ENCODE measurements around the gene XPR1.

The XPR1 gene

GRCh38 chr1:180892675-180893074, 260.9 kb downstream of the XPR1 start:
- no peaks in the 10 kb centered on the region for H3K27me3 ChIP-seq (ENCODE audit: control insufficient read depth, insufficient read depth, low read length, poor library complexity, severe bottlenecking)

GRCh38 chr1:180893614-180894013, 261.8 kb downstream of the XPR1 start:
- H3K27me3 ChIP-seq (ENCODE audit: control insufficient read depth, insufficient read depth, low read length, poor library complexity, severe bottlenecking): no peaks in the 10 kb centered on the region
- no peaks in the 10 kb centered on the region for H3K4me1 ChIP-seq (ENCODE audit: control insufficient read depth, insufficient read depth, low read length)
- whole genome bisulfite sequencing, 2 experiments: 79 to 88% methylated on average over 2 to 3 of the region's 3 CpGs
- no peaks in the 10 kb centered on the region for H3K9me3 ChIP-seq (ENCODE audit: control insufficient read depth, low read length)
- no peak overlapping the region for H3K4me3 ChIP-seq (ENCODE audit: insufficient read depth, low read depth, low read length)
- H3K27ac ChIP-seq (ENCODE audit: insufficient read depth, low read depth, low read length, poor library complexity, severe bottlenecking): no peak overlapping the region
- no peaks in the 10 kb centered on the region for H3K36me3 ChIP-seq (ENCODE audit: control insufficient read depth, insufficient read depth, low read length)

More at GRCh38 chr1:180892675-180893074, 260.9 kb downstream of the XPR1 start:
- Histone ChIP-seq H3K4me1 (ENCODE audit: control insufficient read depth, insufficient read depth, low read length) (no peaks in the 10 kb centered on the region), H3K4me3 (ENCODE audit: insufficient read depth, low read depth, low read length) (no peak overlapping the region), H3K9me3 (ENCODE audit: control insufficient read depth, low read length) (no peaks in the 10 kb centered on the region), H3K27ac (ENCODE audit: insufficient read depth, low read depth, low read length, poor library complexity, severe bottlenecking) (no peak overlapping the region), H3K36me3 (ENCODE audit: control insufficient read depth, insufficient read depth, low read length) (no peaks in the 10 kb centered on the region)
- 96 to 100% methylated on average over 2 of the region's 2 CpGs for WGBS, 2 experiments

- 95 to 98% methylated on average over 3 of the region's 3 CpGs for WGBS, 2 experiments
- Histone ChIP-seq H3K9me3 (ENCODE audit: control insufficient read depth, low read length) (no peaks in the 10 kb centered on the region), H3K27ac (ENCODE audit: insufficient read depth, low read depth, low read length, poor library complexity, severe bottlenecking) (no peak overlapping the region), H3K27me3 (ENCODE audit: control insufficient read depth, insufficient read depth, low read length, poor library complexity, severe bottlenecking) (no peaks in the 10 kb centered on the region), H3K4me3 (ENCODE audit: insufficient read depth, low read depth, low read length) (no peak overlapping the region), H3K36me3 (ENCODE audit: control insufficient read depth, insufficient read depth, low read length) (no peaks in the 10 kb centered on the region), H3K4me1 (ENCODE audit: control insufficient read depth, insufficient read depth, low read length) (peaks cover 10% of the 10 kb centered on the region)
Measured at GRCh38 chr1:180896161-180896560, 264.3 kb downstream of the XPR1 start.

DNA sequence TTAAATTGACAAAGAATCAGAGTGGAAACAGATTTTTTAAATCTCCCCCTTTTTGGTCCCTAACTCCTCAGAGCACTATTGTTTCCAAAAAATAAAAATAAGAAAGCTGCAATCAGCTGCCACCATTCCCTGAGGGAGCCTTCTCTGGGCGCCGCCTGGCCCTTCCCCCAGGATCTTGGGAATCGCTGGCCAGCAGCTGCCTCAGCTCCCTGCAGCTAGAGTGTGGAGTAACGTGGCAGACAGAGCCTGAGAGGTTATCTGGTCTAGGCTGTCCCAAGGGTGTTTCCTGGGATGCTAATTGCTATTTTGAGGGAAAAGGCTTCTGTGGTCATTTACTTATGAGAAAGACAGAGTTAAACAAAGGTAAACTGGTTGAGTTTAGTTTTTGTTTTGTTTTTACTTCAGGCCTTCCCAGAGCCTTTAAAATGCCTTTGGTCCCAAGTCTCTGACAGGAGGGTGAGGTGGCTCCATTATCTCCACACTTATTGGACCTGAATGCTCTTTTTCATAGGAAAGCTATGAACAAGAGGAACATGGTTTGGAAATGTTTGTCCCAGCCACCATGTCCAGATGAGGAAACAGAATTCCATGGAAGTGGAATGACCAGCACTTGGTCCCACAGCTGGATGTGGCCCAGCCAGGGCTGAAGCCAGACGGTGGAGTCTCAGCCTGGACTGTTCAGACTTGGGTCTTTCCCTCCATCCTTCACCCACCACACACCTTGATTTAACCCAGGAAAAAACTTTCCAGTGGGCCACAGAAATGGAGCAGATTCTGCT, 266.8 kb downstream of the XPR1 start:
- Histone ChIP-seq H3K36me3 (ENCODE audit: control insufficient read depth, insufficient read depth, low read length) (no peaks in the 10 kb centered on the region), H3K4me1 (ENCODE audit: control insufficient read depth, insufficient read depth, low read length) (peaks cover 10% of the 10 kb centered on the region), H3K4me3 (ENCODE audit: insufficient read depth, low read depth, low read length) (no peak overlapping the region), H3K27me3 (ENCODE audit: control insufficient read depth, insufficient read depth, low read length, poor library complexity, severe bottlenecking) (no peaks in the 10 kb centered on the region), H3K27ac (ENCODE audit: insufficient read depth, low read depth, low read length, poor library complexity, severe bottlenecking) (no peak overlapping the region), H3K9me3 (ENCODE audit: control insufficient read depth, low read length) (no peaks in the 10 kb centered on the region)
- 52 to 55% methylated on average over 5 of the region's 5 CpGs for WGBS, 2 experiments

DNA sequence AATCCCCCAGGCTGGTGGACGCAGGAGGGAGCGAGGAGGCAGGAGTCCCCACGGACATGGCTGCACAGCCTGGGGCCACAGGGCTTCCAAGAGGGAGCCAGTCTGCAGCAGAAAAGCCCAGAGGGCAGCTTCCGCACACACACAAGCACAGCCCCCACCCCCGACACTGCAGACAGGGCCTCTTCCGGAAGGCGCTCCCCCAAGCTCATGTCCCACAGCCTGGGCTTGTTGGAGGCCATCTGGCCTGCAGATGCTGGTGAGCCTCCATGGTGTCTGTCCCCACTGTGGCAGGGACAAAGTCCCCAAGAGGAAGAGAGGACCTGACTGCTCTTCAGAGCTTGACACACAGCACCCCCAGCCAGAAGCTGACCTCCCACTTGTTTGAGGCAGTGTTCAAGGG, 267.4 kb downstream of the XPR1 start:
- Histone ChIP-seq H3K4me1 (ENCODE audit: control insufficient read depth, insufficient read depth, low read length) (peaks cover 10% of the 10 kb centered on the region), H3K4me3 (ENCODE audit: insufficient read depth, low read depth, low read length) (no peak overlapping the region), H3K27ac (ENCODE audit: insufficient read depth, low read depth, low read length, poor library complexity, severe bottlenecking) (no peak overlapping the region), H3K36me3 (ENCODE audit: control insufficient read depth, insufficient read depth, low read length) (no peaks in the 10 kb centered on the region), H3K27me3 (ENCODE audit: control insufficient read depth, insufficient read depth, low read length, poor library complexity, severe bottlenecking) (no peaks in the 10 kb centered on the region), H3K9me3 (ENCODE audit: control insufficient read depth, low read length) (no peaks in the 10 kb centered on the region)
- 76 to 78% methylated on average over 7 of the region's 7 CpGs for WGBS, 2 experiments

DNA sequence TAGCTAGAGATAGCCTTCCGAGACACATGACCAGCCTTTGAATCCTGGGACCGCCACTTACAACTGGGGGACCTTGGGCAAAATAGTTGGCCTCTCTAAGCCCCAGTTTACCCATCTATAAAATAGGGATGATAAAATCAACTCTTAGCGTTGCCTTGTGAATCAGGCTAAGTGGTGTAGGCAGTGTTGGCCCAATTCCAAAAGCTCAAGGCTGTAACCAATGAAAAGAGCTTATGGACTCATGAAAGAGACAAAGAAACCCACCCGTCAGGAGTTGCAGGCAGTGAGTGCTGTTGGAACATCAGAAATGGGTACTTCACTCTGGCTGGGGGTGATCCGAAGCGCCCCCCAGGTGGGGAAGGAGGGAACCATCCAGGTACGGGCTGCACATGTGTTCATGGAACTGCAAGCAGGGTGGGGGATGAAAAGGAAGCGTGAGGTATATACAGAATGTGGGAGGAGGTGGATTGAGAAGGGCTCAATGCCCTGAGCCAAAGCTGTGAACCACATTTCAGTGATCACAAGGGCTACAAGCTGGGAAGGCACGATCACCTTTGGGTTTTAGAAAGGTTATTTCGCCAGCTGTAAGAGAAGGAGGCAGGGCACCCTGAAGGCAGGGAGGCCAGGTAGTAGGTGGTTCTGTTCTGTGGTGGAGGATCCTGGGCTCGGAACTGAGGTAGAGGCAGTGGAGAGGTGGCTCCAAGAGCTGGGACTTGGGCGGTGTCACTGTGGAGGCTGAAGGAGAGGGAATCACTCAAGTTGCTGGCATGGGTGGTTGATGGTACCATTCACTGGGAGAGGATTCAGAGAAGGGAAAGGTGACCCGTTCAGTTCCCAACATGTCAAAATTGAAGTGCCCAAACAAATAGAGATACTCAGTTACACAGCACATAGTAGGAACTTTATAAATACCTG, 269.5 kb downstream of the XPR1 start:
- Histone ChIP-seq H3K27me3 (ENCODE audit: control insufficient read depth, insufficient read depth, low read length, poor library complexity, severe bottlenecking) (no peaks in the 10 kb centered on the region), H3K9me3 (ENCODE audit: control insufficient read depth, low read length) (no peaks in the 10 kb centered on the region), H3K36me3 (ENCODE audit: control insufficient read depth, insufficient read depth, low read length) (no peaks in the 10 kb centered on the region), H3K4me3 (ENCODE audit: insufficient read depth, low read depth, low read length) (no peak overlapping the region), H3K4me1 (ENCODE audit: control insufficient read depth, insufficient read depth, low read length) (peaks cover 10% of the 10 kb centered on the region), H3K27ac (ENCODE audit: insufficient read depth, low read depth, low read length, poor library complexity, severe bottlenecking) (no peak overlapping the region)
- WGBS, 2 experiments: 87 to 88% methylated on average over 13 of the region's 13 CpGs

DNA sequence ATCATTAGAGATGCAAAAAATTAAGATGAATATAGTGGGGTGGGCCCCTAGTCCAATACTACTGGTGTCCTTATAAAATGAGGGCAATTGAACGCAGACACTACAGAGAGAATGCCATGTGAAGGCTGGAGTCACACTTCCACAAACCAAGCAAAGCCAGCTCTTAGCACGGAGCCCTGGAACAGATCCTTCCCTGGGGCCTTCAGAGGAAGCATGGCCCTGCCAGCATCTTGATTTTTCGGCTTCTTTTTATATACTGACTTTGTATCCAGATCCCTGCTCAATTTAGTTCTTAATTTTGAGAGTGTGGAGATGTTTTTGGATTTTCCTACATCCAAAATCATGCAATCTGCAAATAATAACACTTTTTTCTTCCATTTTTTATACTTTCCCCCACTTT, 270.7 kb downstream of the XPR1 start:
- no peaks in the 10 kb centered on the region for H3K36me3 ChIP-seq (ENCODE audit: control insufficient read depth, insufficient read depth, low read length)

GRCh38 chr1:180905927-180906326, 274.1 kb downstream of the XPR1 start:
- no peaks in the 10 kb centered on the region for H3K4me1 ChIP-seq (ENCODE audit: control insufficient read depth, insufficient read depth, low read length)
- H3K9me3 ChIP-seq (ENCODE audit: control insufficient read depth, low read length): no peaks in the 10 kb centered on the region
- peaks cover under 1% of the 10 kb centered on the region for H3K27me3 ChIP-seq (ENCODE audit: control insufficient read depth, insufficient read depth, low read length, poor library complexity, severe bottlenecking)
- no peak overlapping the region for H3K27ac ChIP-seq (ENCODE audit: insufficient read depth, low read depth, low read length, poor library complexity, severe bottlenecking)
- H3K36me3 ChIP-seq (ENCODE audit: control insufficient read depth, insufficient read depth, low read length): no peaks in the 10 kb centered on the region
- WGBS, 2 experiments: 87 to 88% methylated on average over 8 of the region's 8 CpGs
- H3K4me3 ChIP-seq (ENCODE audit: insufficient read depth, low read depth, low read length): no peak overlapping the region

More for the DNA sequence above, 270.7 kb downstream of the XPR1 start:
- WGBS, 2 experiments: 91 to 93% methylated on average over 3 of the region's 3 CpGs
- no peak overlapping the region for H3K27ac ChIP-seq (ENCODE audit: insufficient read depth, low read depth, low read length, poor library complexity, severe bottlenecking)
- H3K4me1 ChIP-seq (ENCODE audit: control insufficient read depth, insufficient read depth, low read length): peaks cover 10% of the 10 kb centered on the region
- H3K4me3 ChIP-seq (ENCODE audit: insufficient read depth, low read depth, low read length): no peak overlapping the region
- H3K9me3 ChIP-seq (ENCODE audit: control insufficient read depth, low read length): no peaks in the 10 kb centered on the region
- H3K27me3 ChIP-seq (ENCODE audit: control insufficient read depth, insufficient read depth, low read length, poor library complexity, severe bottlenecking): no peaks in the 10 kb centered on the region

GRCh38 chr1:180906511-180906910, 274.7 kb downstream of the XPR1 start:
- Histone ChIP-seq H3K4me3 (ENCODE audit: insufficient read depth, low read depth, low read length) (no peak overlapping the region), H3K9me3 (ENCODE audit: control insufficient read depth, low read length) (no peaks in the 10 kb centered on the region), H3K27me3 (ENCODE audit: control insufficient read depth, insufficient read depth, low read length, poor library complexity, severe bottlenecking) (peaks cover 6% of the 10 kb centered on the region), H3K4me1 (ENCODE audit: control insufficient read depth, insufficient read depth, low read length) (no peaks in the 10 kb centered on the region), H3K27ac (ENCODE audit: insufficient read depth, low read depth, low read length, poor library complexity, severe bottlenecking) (no peak overlapping the region), H3K36me3 (ENCODE audit: control insufficient read depth, insufficient read depth, low read length) (no peaks in the 10 kb centered on the region)
- WGBS, 2 experiments: 94% methylated on average over 9 of the region's 9 CpGs
